Lung microvascular endothelial cell (primary cell): Measurements from ENCODE around the gene ARFIP2. TPM values are rescaled to one million over a fixed set of nuclear protein-coding genes. Genes with fewer than 3 reads are reported as not detected.

ENCODE experiments used
- DNase-seq, 2 donors: peaks; one replicate each; pipeline versions ENCODE4 v3.0.0 to v3.0.0-alpha.2; 2010; ENCODE audit warnings: low read depth in 2 of 2
- total RNA-seq: library from RNA; depleted of rRNA; stranded (reverse); fragments of >200 nt; gene quantifications from 2 replicates; pipeline ENCODE4 v1.2.1, GENCODE V29; 2014

Gene ARFIP2
- total RNA-seq, 1 donor from 2014 or later = 27.6 TPM

DNA sequence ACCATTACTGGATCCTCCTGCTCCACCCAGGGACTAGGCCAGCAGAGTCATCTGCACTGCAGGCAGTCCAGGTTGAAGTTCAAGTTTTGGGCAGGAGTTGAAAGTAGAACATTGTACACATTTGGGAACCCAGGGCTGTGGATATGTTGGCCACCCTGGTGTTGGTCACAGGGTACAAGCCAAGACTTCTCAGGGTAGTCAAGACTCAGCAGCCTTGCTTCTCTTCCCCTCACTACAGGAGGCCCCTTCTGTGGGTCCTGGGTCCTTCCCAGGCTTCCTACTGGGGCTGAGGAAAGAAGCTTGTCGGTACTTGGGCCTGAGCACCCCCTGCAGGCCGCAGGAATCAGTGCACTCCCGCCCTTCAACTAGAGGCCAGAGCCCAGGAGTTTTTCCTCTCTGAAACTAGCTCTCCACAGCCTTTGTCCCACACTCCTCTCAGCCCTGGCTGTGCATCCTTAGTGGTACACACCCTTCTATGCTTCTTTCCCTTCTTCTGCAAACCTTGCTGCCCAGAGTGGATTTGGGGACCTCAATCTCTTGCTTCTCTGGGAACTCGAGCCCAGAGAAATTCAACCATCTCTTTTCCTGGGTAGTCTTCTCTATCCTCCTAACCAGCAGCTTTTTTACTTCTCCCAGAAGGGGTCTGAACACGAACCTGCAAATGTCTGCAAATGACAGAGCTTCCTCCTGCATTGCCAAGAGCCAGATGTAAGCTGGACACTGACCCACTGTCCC, 37.7 kb downstream of the ARFIP2 start:
- DNase-seq = peak; percentile 58 to 67

GRCh38 chr11:6442441-6442840, 38.7 kb downstream of the ARFIP2 start:
- no peak for DNase-seq

DNA sequence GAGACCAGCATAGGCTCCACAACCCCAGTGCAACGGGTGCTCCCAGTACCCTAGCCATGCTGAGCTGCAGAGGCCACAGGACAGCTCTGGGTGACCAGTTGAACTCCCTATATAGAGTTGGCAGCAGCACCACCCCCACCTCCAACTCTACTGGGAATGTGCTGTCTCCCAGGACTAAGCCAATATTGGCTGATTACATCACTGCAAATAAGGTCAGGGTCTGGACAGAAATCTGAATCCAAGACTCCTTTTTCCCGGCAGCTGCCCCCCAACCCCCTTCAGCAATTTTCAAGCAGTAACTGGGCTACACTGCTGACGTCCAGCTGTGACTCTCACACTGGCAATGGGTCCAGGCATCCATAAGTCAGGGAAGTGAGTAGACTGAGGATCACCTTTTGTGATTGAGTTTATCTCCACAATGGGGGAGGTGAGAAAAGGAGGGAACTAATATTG, 40.2 kb downstream of the ARFIP2 start, which contains the start of gene HPX:
HPX (minus strand) TSS at position 82 of the 453 bp plus-strand sequence; CDS start at position 58, 24 bp downstream.
- DNase-seq = no peak

GRCh38 chr11:6438979-6439571, 42.1 kb downstream of the ARFIP2 start:
- peak; percentile 73 to 83 for DNase-seq

DNA sequence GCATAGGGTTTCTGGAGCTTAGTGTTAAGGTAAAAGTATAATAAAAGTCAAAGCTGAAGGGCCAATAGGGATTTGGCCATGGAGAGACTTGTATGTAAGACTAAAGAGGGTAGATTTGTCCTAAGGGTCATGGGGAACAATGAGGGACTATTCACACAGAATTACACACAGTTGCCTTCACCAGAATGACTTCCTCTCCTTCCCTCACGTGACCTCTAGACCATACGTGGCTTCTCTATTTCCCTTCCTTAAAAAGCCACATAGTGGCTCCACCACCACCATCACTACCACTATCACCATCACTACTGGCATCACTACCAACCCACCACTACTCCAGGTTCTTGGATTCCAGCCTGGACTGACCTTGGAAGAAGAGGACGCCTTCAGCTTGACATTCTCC, 43.1 kb downstream of the ARFIP2 start:
- DNase-seq = no peak

DNA sequence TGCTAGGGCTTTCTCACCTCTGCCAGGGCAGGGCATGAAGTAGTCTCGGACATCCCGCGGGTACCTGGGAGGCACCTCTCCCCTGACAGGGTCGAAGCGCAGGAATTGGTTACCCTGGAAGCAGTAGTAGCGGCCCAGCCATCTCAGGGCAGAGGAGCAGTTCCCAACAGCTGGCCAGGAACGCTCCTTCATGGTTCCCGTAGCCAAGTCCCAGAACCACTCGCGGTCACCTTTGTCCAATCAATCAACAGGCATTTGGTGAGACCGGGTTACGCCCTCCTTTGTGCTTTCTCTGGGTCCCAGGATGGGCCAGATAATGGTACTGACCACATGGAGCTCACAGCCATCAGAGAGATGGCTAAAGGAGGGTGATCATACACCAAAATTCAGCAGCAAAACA, 43.7 kb downstream of the ARFIP2 start:
- DNase-seq = no peak

DNA sequence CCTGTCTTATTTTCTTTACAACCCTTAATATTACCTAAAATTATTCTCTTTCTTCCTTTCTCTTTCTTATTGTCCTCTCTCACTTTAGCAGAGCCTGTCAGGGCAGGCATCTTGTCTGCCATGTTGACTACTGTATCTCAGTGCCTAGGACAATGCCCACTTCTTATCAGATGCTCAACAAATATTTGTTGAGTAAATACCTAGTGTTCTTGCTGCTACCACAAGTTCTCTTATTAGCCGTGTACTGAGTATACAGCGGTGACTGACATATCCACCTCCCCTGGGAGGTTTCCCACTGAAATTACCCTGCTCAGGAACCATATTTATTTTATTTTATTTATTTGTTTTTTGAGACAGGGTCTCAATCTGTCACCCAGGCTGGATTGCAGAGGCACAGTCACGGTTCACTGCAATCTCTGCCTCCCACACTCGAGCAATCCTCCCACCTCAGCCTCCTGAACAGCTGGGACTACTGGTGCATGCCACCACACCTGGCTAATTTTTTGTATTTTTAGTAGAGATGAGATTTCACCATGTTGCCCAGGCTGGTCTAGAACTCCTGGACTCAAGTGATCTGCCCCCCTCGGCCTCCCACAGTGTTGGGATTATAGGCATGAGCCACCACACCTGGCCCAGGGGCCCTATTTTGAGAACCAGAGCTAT, 47.0 kb downstream of the ARFIP2 start:
- no peak for DNase-seq

DNA sequence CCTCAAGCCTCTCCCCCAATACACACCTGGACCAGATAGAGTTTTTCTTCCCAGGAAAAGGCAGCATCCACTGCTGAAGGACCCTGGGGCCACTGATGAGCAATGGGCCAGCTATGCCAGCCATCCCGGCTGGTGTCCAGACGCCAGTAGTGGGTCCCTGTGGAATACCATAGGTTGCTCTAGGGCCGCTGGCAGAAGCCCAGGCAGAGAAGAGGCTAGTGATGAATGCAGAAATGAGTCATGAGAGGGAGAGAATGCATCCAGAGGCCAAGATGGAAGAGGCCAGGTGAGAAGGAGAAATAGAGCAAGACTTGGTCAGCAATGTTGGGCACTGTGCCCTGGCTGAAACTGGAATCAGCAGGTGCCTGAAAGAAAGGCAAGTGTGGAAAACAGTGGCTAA, 49.3 kb downstream of the ARFIP2 start:
- no peak for DNase-seq

DNA sequence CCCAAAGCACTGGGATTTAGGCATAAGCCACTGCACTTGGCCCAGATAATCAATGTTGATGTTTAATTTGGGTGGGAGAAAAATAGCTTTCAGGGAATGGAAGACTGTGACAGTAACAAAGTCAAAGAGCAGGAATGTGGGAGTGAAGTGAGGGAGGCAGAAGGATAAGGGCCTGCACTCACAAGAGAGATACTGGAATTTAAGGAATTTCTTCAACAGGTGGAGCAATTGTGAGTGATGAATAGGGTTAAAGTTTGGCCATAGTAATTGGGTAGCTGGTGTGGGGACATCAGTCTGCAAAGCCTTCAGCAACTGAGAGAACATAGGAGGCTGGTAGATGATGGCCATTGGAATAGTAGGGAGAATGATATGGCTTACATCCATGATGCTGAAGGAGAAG, 53.6 kb downstream of the ARFIP2 start:
- no peak for DNase-seq

Other genes starting within 250 kb of the ARFIP2 start
- 5.4 and 10.7 TPM in 2 replicates for gene FHIP1B, start 246.7 kb downstream of the ARFIP2 start, total RNA-seq
- gene CNGA4, start 242.2 kb downstream of the ARFIP2 start, total RNA-seq = not detected in 2 replicates
- not detected in 2 replicates for gene CCKBR, start 221.5 kb downstream of the ARFIP2 start, total RNA-seq
- 43.1 and 201 TPM in 2 replicates for gene CAVIN3, start 160.8 kb downstream of the ARFIP2 start, total RNA-seq
- 14.6 and 20.0 TPM in 2 replicates for gene SMPD1, start 90.9 kb downstream of the ARFIP2 start, total RNA-seq
- gene APBB1, start 62.2 kb downstream of the ARFIP2 start, total RNA-seq = 26.6 and 29.2 TPM in 2 replicates
- gene HPX, start 40.3 kb downstream of the ARFIP2 start, total RNA-seq = 0.22 TPM in 1 of 2 replicates, not detected in the other
- 15.3 and 21.6 TPM in 2 replicates for gene TRIM3, start 7.4 kb downstream of the ARFIP2 start, total RNA-seq
- 16.3 and 28.6 TPM in 2 replicates for gene TIMM10B, start 170 bp upstream of the ARFIP2 start, total RNA-seq
- gene DNHD1, start 15.9 kb upstream of the ARFIP2 start, total RNA-seq = 0.65 and 1.6 TPM in 2 replicates
- 6.1 and 10.3 TPM in 2 replicates for gene RRP8, start 122.3 kb upstream of the ARFIP2 start, total RNA-seq
- 95.9 and 109 TPM in 2 replicates for gene ILK, start 122.4 kb upstream of the ARFIP2 start, total RNA-seq
- 27.7 and 34.1 TPM in 2 replicates for gene TAF10, start 130.9 kb upstream of the ARFIP2 start, total RNA-seq
- gene TPP1, start 138.1 kb upstream of the ARFIP2 start, total RNA-seq = 61.2 and 69.2 TPM in 2 replicates
- gene DCHS1, start 174.5 kb upstream of the ARFIP2 start, total RNA-seq = 28.3 and 46.2 TPM in 2 replicates
- gene MRPL17, start 202.0 kb upstream of the ARFIP2 start, total RNA-seq = 44.7 and 47.4 TPM in 2 replicates